A673 (cell line): ENCODE results near the gene ZBTB32.

Experiments
- EZH2 ChIP-seq: fragments of 200-600 bp; sonication (generic); IDR thresholded peaks from 2 replicates; pipeline ENCODE4 v1.6.1; 2017; ENCODE audit warnings: borderline replicate concordance, low read depth, mild to moderate bottlenecking, mixed read lengths, antibody characterized with exemption, low read length; ENCODE audit not compliant: poor library complexity, severe bottlenecking
- TF ChIP-seq, protein P1 (sequence below): fragments of 300-800, 200-600 bp; sonication (generic); conservative IDR thresholded peaks from 2 replicates; pipeline ENCODE4 v1.5.1; 2017; ENCODE audit warnings: low read depth, mild to moderate bottlenecking, antibody characterized with exemption, low read length, moderate library complexity, mixed read lengths

DNA sequence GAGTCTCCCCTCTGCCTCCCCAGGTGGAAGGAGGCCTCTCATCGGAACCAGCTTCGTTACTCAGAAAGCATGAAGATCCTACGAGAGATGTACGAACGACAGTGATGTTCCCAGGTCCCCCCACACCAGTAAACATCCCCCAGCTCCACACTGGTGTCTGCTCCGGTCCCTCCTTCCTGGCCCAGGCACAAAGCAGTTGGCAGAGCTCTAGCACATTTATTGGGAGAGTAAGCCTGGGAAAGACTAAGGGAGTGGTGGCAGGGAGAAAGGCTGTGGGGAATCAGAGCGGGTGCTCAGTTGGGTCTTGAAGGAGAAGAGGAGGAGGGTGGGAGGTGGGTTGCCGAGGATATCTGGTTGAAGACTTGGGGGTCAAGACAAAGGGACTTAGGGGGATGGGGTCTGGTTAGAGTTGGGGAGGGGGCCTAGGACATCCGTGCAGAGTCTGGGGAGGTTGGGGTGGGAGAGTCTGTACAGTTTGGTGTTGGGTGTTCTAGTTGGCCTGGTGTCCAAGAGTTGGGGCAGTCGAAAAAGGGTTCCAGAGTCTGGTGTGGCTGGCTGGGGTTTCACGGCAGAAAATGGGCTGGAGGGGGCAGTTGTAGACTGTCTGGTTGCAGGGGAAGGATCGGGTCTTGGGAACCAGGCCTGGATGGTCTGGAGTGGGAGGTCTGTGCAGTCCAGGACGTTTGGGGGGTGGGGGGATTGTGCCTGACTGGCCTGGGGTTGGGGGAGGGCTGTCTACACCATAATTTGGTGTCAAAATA lies 50.2 kb downstream of the ZBTB32 start:
- TF ChIP-seq, protein P1, sequence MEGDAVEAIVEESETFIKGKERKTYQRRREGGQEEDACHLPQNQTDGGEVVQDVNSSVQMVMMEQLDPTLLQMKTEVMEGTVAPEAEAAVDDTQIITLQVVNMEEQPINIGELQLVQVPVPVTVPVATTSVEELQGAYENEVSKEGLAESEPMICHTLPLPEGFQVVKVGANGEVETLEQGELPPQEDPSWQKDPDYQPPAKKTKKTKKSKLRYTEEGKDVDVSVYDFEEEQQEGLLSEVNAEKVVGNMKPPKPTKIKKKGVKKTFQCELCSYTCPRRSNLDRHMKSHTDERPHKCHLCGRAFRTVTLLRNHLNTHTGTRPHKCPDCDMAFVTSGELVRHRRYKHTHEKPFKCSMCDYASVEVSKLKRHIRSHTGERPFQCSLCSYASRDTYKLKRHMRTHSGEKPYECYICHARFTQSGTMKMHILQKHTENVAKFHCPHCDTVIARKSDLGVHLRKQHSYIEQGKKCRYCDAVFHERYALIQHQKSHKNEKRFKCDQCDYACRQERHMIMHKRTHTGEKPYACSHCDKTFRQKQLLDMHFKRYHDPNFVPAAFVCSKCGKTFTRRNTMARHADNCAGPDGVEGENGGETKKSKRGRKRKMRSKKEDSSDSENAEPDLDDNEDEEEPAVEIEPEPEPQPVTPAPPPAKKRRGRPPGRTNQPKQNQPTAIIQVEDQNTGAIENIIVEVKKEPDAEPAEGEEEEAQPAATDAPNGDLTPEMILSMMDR = no peak
- TF ChIP-seq EZH2 = no peak
